T-helper 1 cell (primary cell): ENCODE results near the gene KRTAP1-3.
"Not testable (repeated sequence)": the region's sequence is repeated elsewhere in the genome, so short reads cannot be mapped to it uniquely, and the experiment has no call there.

ENCODE experiments used
- DNase-seq, 5 donors: peaks; one replicate each; pipeline ENCODE4 v3.0.0-alpha.2; 2012 to 2020
- total RNA-seq, 4 donors: gene quantifications; one replicate each; lab custom pipeline; 2026; lab: John Stamatoyannopoulos, UW

The KRTAP1-3 gene, protein sequence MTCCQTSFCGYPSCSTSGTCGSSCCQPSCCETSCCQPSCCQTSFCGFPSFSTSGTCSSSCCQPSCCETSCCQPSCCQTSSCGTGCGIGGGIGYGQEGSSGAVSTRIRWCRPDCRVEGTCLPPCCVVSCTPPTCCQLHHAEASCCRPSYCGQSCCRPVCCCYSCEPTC
- 0 reads per million in 4 donors for total RNA-seq

DNA sequence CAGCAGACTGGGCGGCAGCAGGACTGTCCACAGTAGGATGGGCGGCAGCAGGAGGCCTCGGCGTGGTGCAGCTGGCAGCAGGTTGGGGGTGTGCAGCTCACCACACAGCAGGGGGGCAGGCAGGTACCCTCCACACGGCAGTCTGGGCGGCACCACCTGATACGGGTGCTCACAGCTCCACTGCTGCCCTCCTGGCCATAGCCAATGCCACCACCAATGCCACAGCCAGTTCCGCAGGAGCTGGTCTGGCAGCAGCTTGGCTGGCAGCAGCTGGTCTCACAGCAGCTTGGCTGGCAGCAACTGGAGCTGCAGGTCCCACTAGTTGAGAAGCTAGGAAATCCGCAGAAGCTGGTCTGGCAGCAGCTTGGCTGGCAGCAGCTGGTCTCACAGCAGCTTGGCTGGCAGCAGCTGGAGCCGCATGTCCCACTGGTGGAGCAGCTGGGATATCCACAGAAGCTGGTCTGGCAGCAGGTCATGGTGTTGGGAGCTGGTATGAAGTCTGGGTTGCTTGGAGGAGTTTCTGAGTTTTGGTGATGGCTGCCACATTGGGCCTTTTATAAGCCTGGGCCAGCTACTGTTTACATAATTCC is at the start of gene KRTAP1-3:
Gene KRTAP1-3 (minus strand): TSS at position 529 of the 590 bp plus-strand sequence. CDS start 53 bp downstream, at position 476.
- DNase-seq: not testable (repeated sequence)

DNA sequence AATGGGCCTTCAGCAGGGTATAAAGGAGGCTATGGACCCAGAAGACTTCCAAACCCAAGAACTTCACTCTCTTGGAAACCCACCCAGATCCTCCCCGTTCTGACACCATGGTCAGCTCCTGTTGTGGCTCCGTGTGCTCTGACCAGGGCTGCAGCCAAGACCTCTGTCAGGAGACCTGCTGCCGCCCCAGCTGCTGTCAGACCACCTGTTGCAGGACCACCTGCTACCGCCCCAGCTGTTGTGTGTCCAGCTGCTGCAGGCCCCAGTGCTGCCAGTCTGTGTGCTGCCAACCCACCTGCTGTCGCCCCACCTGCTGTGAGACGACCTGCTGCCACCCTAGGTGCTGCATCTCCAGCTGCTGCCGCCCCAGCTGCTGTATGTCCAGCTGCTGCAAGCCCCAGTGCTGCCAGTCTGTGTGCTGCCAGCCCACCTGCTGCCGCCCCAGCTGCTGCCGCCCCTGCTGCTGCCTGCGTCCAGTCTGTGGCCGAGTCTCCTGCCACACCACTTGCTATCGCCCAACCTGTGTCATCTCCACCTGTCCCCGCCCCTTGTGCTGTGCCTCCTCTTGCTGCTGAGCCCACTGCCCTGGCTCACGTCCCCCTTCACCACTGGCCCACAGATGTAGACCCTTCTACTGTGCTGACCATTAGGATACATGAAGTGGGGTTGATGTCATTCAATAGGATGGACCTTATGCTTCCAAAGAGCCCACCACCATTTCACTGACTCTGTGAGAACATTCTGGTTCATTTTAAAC is 49.6 kb upstream of the KRTAP1-3 start, which contains the start of gene KRTAP4-7:
Gene KRTAP4-7 (plus strand): TSS at position 51 of the 757 bp plus-strand sequence. CDS start 57 bp downstream, at position 108.
- DNase-seq: not testable (repeated sequence)

DNA sequence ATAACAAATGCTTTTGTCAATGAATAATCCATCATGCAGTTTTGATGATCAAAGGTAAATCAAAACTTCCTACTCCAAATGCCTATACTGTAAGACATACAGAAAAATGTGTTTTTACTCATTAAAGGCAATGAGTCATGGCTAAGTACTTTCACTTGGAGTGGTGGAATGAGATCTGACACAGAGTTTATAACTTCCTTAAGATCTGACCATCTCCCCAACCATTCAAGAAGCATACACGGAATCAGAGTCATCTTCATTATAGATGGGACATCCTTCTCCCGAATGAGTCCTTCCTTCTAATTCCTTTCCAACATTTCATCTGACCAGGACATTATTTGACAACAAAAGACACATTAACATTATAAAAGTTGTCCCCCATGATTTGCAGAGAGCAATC is 48.8 kb upstream of the KRTAP1-3 start:
- not testable (repeated sequence) for DNase-seq

DNA sequence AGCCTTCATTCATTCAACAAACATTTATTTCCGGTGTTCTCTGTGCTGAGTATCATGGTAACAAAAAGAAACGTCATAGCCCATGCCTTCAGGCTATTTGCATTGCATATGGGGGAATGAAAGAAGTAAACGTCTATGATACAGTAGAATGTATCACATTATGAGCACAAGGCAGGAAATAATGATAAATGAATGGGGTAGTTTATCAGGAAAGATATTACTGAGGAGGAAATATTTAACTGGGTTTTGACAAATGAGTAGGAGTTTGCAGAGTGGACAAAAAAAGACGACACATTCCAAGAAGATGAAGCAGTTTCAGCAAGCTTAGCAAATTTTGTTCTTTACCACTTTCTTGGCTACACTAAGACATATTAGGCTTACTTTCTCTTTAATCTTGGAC is 48.0 kb upstream of the KRTAP1-3 start:
- DNase-seq: no peak

DNA sequence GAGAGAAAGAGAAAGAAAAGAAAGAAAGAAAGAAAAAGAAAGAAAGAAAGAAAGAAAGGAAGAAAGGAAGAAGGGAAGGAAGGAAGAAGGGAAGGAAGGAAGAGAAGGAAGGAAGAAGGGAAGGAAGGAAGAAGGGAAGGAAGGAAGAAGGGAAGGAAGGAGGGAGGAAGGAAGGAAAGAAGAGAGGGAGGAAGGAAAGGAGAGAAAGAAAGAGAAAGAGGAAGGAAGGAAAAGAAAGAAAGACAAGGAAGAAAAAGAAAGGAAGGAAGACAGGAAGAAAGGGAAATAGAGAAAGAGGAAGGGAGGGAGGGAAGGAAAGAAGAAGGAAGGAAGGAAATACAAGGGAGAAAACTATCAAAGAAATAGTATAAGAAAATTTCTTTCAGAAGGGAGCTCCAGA is 42.1 kb upstream of the KRTAP1-3 start:
- no peak for DNase-seq

DNA sequence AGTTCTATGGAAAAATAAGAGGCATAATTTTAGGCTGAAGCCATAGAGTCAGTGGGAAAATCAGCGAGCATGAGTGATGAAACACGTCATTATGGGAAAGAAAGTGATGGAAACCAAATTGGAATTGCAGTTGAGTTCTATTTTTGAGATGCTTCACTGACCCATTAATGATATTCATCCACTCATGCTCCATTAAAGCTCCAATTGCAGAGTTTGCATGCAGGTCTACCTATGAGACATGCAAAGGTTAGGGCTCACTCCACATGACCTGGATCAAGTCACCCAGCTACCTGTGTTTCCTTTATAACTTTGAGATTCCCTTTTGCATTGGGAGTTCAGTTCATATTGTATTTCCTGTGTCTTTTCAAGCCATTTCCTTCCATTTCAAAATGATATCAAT is 39.0 kb upstream of the KRTAP1-3 start:
- DNase-seq: no peak

DNA sequence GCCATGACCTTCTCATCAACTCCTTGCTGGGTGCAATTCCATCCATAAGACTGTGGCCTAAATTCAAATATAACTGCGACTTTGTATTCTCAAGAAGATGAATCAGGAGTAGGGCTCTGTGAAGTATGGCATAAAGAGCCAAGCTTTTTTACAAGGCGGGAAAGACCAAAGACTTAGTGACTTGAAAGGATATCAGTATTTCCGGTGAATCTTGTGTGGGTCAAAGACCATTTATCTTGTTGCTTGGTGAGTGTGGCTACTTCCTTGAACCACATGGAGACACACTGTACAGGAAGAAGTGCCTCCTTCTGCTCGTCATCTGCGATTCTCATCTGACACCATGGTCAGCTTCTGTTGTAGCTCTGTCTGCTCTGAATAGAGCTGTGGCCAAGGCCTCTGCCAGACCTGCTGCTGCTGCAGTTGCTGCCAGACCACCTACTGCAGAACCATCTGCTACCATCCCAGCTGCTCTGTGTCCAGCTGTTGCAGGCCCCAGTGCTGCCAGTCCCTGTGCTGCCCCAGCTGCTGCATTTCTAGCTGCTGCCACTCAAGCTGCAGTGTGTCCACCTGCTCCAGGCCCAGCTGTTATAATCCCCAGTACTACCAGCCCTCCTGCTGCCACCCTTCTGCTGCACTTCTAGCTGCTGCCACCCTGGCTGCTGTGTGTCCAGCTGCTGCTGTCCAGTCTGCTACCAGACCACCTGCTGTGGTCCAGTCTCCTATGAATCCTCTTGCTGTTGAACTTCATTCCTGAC is 37.1 kb upstream of the KRTAP1-3 start:
- DNase-seq: no peak

DNA sequence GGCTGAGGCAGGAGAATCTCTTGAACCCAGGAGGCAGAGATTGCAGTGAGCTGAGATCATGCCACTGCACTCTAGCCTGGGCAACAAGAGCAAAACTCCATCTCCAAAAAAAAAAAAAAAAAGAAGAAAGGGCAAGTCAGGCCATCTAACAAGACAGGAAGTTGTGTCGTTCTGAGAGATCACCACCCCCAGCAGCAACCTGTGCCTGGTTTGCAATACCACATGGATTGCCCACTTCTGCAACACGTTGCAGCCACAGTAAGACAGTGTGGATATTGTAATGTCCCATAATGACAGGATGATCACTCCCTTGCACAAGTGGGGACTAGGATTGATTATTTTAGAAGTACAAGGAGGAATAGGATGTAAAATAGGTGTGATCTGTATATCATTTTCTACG is 34.4 kb upstream of the KRTAP1-3 start:
- DNase-seq: no peak

DNA sequence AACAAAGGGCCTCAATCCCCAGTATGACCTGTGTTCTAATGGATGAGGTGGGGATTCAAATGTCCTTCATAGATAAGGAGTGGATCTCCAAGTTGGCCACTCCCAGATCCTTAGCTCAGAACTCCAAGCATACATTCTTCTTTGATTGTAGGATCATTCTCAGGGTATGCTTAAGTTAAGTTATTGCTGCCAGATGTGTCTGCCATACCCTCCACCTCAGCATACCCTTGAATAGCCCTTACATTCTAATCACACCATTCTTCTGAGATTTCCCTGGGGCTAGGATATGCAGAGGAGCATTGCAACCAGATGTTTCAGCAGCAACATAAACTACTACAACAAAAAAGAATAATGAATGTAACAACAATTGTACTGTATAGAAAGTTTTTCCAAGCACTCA is 32.6 kb upstream of the KRTAP1-3 start:
- DNase-seq: no peak

DNA sequence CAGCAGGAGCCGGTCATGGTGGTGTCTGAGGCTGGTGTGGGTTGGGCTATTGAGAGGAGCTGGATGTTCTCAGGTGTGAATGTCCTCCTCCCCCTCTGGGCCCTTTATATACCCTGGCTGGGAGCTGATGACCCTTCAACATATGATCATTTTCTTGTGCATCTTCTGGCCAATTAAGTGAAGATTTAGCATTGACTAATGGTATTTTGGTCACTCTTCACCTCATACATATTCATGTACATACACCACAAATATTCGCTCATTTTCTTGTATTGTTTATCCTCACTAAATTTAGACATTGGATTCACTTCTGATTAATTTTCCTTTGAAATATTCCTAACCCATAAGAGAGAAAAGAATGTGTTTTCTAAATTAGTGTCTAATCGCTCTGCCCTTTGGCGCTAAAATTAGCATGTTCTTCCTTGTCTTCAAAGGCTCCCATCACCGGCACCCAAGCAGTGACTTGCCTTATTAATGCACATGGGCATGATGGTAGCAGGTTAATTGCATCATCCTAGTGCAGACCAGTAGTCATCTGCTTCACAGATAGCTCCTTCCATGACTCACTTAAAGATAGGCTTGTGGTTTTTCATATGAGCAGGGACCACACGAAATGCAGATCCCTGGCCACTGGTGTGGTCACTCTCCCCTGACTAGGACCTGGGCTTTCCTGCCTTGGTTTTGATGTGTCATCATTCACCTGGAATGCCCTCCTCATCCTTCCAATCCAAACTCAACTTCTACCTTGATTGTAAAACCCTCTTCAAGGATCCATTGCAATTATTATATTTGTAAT is 31.4 kb upstream of the KRTAP1-3 start, which contains the start of gene KRTAP2-4:
Gene KRTAP2-4 (minus strand): TSS at position 51 of the 796 bp plus-strand sequence. CDS start 34 bp downstream, at position 17.
- DNase-seq: no peak

DNA sequence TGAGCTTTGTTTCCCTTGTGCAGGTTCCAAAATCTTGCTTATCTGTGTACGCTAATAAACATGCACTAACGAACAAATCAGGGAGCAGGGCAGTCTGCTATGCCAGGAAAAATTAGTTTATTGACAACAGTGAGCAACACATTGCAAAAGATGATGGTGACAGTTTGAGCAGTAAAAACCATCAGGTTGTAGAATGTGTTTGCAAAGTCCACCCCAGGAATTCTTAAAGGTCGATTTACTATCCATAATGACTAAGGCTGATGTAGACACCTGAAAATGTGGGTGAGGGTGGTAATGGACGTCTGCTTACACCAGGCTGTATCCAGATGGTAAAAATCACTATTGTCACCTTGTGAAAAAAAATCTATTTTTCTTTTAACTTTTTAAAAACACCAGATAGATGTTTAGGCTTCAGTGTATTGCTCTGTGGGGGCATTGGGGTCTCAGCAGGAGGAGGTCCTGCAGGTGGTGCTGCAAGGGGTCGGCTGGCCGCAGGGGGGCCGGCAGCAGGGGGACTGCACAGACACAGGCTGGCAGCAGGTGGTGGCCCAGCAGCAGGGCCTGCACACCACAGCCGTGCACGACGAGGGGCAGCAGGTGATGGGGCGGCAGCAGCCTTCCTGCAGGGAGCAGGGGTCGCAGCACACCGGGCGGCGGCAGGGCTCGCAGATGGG is 30.5 kb upstream of the KRTAP1-3 start:
- not testable (repeated sequence) for DNase-seq

DNA sequence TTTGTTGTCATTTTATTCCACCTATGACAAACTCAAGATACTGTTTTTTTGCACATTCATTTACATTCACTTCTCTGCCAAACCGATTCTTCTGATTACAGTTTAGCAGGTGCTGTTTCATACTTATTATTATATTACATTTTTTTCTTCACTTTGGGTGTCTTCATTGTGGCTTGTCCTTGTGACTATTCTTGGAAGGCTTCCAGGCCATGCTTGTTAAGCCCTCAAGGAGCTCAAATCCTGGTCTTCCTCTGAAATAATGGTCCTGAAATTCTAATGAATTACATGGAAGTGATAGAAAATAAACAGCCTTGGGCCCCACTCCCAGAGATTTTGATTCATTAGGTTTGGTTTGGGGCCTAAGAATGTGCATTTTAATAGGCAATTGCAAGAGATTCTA is 29.6 kb upstream of the KRTAP1-3 start:
- no peak for DNase-seq

DNA sequence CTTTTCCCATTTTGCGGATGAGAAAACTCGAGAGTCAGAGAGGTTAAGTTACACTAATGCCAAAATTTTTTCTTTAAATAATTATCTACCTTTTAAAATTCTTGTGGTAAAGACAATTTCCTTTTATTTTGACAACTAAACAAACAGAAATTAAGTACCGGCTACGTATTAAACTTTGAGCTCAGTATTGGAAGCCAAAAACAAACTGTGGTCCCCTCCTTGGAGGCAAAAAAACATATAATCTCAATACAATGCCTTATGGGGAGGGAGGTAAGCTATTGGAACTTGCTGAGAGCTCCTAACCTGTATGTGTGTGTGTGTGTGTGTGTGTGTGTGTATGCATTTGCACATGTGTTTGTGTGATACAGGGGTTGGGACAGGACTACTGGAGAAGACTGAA is 28.8 kb upstream of the KRTAP1-3 start:
- DNase-seq: no peak

DNA sequence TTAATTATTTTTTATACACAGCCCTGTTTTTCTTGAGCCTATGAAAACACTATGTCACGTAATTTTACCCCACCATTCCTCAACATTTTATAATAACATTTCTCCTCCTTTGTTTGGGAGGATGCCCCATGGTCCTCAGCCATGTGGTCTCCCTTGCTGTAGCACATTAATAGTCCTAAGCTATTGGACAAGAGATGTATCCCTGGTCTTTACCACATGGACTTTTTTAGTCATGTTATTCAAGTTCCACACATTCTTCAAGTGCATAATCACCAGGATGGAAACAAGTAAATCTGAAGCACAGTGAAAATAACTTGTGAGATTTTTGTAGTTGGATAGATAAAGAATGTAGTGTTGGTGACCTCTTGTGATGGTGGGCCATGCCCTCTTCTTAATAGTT is 27.3 kb upstream of the KRTAP1-3 start:
- DNase-seq: no peak

DNA sequence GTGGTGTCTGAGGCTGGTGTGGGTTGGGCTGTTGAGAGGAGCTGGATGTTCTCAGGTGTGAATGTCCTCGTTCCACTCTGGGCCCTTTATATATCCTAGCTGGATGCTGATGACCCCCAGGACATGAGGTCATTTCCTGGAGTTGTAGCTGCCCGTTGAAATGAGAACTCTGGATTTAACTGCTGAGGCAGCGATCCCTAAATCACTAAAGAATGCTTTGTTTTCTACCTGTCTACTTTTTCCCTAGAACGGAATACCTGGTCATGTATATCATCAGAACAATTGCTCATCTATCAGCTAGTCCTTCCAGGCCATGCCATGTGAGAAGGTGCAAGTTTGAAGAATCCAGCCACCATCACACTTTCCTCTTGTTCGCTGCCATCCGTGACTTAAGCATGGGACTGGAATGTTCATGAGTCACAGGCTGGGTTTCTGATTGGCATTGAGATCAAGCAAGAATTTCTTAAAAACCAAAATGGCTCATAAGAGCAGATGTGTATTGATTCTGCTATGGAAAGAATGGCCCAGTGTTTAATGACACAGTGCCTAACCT is 25.5 kb upstream of the KRTAP1-3 start, which contains the start of gene KRTAP2-3:
Gene KRTAP2-3 (minus strand): TSS at position 63 of the 553 bp plus-strand sequence. CDS start 64 bp downstream, outside the sequence.
- no peak for DNase-seq

DNA sequence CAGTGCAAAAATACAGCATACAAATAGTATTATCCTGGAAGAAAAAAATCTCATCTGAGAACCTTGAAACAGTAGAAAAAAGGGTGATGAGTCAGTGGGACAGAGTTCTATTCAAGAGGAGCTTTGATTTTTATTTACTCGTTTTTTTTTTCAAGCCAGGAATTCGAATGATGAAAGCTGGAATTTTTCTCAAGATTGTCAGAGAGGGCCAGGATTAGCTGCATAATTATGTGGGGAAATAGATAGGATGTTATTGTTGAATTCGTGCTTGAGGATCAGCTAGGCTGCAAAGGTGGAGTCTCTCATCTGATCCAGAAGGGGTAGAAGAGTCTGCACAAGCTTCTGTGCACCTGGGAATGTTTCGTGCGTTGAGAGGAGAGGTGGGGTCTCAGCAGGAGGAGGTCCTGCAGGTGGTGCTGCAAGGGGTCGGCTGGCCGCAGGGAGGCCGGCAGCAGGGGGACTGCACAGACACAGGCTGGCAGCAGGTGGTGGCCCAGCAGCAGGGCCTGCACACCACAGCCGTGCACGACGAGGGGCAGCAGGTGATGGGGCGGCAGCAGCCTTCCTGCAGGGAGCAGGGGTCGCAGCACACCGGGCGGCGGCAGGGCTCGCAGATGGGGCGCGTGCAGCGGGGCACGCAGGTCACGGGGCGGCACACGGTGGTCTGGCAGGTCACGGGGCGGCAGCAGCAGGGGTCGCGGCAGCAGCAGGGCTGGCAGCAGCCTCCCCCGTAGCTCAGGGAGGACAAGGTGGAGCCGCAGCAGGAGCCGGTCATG is 24.8 kb upstream of the KRTAP1-3 start:
- DNase-seq: not testable (repeated sequence)

DNA sequence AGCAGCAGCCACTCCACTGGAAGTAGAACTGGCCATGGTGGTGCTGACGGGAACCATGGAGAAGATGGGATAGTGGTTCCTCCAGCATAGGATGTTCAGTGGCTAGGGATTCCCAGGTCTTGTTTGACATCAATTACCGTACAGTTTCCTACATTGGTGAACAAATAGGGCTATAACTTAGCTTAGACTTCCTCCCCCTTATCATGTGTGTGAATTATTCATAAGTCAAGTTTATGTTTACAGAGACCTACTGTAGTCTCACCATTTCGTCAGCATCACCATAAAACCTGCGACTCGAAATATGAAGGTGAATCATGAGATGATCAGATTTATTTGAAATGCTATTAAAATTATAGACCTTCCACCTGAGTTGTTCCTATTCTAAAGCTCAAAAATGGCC is 24.1 kb upstream of the KRTAP1-3 start:
- DNase-seq: no peak

DNA sequence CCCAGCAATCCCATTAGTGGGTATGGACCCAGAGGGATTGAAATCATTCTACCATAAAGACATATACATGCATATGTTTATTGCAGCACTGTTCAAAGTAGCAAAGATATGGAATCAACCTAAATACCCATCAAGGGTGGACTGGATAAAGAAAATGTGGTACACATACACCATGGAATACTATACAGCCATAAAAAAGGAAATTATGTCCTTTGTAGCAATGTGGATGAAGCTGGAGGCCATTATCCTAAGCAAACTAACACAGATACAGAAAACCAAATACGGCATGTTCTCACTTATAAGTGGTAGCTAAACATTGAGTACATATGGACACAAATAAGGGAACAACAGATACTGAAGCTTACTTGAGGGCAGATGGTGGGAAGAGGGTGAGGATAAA is 22.9 kb upstream of the KRTAP1-3 start:
- no peak for DNase-seq

DNA sequence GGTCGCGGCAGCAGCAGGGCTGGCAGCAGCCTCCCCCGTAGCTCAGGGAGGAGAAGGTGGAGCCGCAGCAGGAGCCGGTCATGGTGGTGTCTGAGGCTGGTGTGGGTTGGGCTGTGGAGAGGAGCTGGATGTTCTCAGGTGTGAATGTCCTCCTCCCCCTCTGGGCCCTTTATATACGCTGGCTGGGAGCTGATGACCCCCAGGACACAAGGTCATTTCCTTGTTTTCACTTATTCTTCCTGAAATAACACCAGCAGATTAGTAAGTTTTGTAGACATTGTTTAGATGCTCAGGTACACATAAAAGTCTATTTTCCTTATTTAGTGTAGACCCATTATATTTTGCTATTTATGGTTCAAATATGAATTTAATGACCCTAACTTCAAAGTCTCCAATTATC is 20.5 kb upstream of the KRTAP1-3 start, which contains the start of gene KRTAP2-2:
Gene KRTAP2-2 (minus strand): TSS at position 101 of the 400 bp plus-strand sequence. CDS start 19 bp downstream, at position 82.
- DNase-seq: not testable (repeated sequence)

DNA sequence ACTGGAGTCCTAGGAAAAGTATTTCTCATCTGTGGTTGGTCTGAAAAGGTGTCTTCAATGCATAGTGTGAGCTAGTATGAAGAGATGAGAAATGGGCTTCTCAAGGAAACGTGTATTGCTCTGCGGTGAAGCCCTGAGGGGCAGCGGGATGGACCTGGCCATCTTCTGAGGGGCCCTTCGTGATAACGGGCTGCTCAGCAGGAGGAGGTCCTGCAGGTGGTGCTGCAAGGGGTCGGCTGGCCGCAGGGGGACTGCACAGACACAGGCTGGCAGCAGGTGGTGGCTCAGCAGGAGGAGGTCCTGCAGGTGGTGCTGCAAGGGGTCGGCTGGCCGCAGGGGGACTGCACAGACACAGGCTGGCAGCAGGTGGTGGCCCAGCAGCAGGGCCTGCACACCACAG is 19.9 kb upstream of the KRTAP1-3 start:
- not testable (repeated sequence) for DNase-seq
